ENCODE measurements around the gene CBLC.

CBLC gene

GRCh38 chr19:44765033-44765948 is 12.4 kb upstream of the CBLC start:
- TF ChIP-seq GATA3 (IDR thresholded peaks at IDR 0.05; ENCODE audit: low read depth, low read length) = no peak
- TF ChIP-seq GATA2 (IDR thresholded peaks at IDR 0.05; ENCODE audit: low read depth, low read length) = no peak

DNA sequence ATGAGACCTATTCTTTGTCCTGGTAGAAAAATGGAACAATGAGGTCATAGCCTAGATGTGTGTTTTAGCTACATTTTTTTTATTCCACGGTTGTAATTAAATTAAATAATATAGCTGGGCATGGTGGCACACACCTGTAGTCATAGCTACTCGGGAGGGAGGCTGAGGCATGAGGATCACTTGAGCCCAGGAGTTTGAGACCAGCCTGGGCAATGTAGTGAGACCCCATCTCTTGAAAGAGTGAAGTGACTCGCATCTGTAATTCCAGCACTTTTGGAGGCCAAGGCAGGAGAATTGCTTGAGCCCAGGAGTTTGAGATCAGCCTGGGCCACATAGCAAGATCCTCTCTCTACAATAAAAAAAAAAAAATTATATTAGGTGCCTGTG is 11.7 kb upstream of the CBLC start:
- TF ChIP-seq GATA3 (IDR thresholded peaks at IDR 0.05; ENCODE audit: low read depth, low read length) (no peak), GATA2 (IDR thresholded peaks at IDR 0.05; ENCODE audit: low read depth, low read length) (no peak)

DNA sequence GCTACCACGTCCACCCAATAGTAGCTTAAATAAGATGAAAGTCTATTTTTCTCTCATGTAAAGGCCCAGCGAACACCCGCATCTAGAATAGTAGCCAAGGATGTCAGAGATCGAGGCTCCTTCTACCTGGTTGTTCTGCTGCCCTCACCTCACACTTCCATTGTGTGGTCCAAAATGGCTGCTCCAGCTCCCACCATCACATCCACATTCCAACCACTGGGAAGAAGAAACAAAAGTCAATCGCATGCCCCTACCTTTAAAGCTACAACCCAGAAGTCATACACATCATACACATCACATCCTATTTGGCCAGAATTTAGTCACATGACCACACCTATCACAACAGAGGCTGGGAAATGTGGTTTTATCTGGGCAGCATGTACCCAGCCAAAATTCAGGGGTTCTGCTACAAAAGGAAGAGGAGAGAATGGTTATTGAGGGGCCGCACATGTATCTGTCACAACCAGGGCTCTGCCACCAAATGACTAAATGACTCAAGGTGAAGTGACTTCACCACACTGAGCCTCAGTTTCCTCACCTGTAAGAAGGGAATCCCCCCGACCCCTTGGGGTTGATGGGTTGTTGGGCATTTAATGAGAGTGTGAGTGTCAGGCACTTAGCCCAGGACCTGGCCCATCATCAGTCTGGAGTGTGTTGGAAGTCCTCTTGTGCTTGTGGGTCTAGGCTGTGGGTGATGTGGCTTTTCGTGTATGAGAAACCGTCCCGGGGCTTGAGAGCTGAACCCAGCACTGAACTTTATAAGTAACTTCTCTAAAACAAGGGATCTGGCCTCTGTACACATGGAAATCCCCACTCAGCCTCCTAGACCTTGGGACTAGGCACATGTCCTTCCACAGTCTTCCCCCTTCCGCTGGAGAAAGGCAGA is 10.2 kb upstream of the CBLC start:
- TF ChIP-seq GATA2 (IDR thresholded peaks at IDR 0.05; ENCODE audit: low read depth, low read length) (no peak), GATA3 (IDR thresholded peaks at IDR 0.05; ENCODE audit: low read depth, low read length) (no peak)

GRCh38 chr19:44770550-44771257 is 7.0 kb upstream of the CBLC start:
- TF ChIP-seq GATA2 (IDR thresholded peaks at IDR 0.05; ENCODE audit: low read depth, low read length) = no peak
- no peak for TF ChIP-seq GATA3 (IDR thresholded peaks at IDR 0.05; ENCODE audit: low read depth, low read length)

DNA sequence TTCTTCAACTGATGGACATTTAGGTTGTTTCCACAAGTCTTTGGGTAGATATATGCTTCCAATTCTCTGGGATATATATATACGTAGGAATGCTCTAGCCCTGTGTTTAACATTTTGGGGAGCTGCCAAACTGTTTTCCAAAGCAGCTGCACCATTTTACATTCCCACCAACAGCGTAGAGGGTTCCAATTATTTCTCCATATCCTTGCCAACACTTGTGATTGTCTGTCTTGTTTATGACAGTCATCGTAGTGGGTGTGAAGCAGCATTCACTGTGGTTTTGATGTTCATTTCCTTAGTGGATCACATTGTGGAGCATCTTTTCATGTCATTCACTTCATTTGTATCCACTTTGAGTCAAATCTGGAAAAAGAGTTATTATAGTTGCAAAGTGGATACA is 4.7 kb upstream of the CBLC start:
- TF ChIP-seq GATA3 (IDR thresholded peaks at IDR 0.05; ENCODE audit: low read depth, low read length) = no peak
- TF ChIP-seq GATA2 (IDR thresholded peaks at IDR 0.05; ENCODE audit: low read depth, low read length) = no peak

DNA sequence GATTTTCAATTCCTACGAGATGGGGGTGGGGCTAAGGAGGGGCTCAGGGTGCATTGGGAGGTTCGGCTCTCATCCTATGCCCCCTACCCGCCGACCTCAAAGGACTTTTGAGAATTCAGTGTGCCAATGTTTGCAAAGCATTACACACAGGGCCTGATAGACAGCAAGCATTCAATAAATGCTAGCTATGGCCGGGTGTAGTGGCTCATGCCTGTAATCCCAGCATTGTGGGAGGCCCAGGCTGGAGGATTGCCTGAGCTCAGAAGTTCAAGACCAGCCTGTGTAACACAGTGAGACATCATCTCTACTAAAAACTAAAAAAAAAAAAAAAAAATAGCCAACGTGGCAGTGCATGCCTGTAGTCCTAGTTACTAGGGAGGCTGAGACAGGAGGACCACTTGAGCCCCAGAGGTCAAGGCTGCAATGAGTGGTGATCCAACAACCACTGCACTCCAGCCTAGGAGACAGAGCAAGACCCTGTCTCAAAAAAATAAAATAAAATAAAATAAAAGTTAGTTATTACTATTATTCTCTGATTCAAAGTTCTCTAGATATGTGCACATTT is 1.9 kb upstream of the CBLC start:
- TF ChIP-seq GATA2 (IDR thresholded peaks at IDR 0.05; ENCODE audit: low read depth, low read length) (no peak), GATA3 (IDR thresholded peaks at IDR 0.05; ENCODE audit: low read depth, low read length) (no peak)

- TF ChIP-seq GATA2 (IDR thresholded peaks at IDR 0.05; ENCODE audit: low read depth, low read length) = no peak
- TF ChIP-seq GATA3 (IDR thresholded peaks at IDR 0.05; ENCODE audit: low read depth, low read length) = no peak
These were observed 1.1 kb upstream of the CBLC start for GRCh38 chr19:44776402-44777096.

DNA sequence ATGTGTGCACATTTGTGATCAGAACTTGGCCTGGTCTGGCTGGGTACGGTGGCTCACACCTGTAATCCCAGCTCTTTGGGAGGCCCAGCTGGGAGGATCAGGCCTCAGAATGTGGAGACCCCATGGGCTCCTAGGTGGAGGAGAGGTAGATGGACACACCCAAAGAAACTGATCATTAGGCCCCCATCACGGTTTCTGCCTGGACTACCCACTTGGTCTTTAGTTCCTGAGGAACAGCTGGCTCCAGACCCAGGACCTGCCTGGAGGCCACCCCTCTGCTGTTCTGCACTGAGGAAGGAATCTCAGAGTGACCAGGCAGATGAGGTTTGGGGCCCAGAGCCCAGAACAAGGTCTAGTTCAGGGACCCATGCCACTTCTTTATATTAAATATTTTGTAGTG is 1.5 kb downstream of the CBLC start:
- TF ChIP-seq GATA2 (IDR thresholded peaks at IDR 0.05; ENCODE audit: low read depth, low read length) = no peak
- no peak for TF ChIP-seq GATA3 (IDR thresholded peaks at IDR 0.05; ENCODE audit: low read depth, low read length)

- no peak for TF ChIP-seq GATA3 (IDR thresholded peaks at IDR 0.05; ENCODE audit: low read depth, low read length)
- no peak for TF ChIP-seq GATA2 (IDR thresholded peaks at IDR 0.05; ENCODE audit: low read depth, low read length)
These were observed 5.0 kb downstream of the CBLC start for GRCh38 chr19:44782729-44783128.

DNA sequence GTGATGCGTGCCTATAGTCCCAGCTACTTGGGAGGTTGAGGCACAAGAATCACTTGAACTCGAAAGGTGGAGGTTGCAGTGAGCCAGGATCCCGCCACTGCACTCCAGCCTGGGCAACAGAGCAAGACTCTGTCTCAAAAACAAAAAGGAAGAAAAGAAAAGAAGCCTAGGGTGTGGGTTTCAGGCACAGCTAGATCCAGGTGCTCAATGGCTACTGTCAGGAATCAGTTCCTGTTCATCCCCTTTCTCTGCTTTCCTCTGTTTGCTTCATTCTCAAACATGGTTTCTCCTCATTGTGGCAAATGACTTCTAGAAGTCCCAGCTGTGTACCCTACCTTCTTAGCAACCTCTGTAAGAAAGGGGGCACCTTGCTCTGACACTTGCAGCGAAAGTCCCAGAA is 5.9 kb downstream of the CBLC start:
- TF ChIP-seq GATA2 (IDR thresholded peaks at IDR 0.05; ENCODE audit: low read depth, low read length) = no peak

DNA sequence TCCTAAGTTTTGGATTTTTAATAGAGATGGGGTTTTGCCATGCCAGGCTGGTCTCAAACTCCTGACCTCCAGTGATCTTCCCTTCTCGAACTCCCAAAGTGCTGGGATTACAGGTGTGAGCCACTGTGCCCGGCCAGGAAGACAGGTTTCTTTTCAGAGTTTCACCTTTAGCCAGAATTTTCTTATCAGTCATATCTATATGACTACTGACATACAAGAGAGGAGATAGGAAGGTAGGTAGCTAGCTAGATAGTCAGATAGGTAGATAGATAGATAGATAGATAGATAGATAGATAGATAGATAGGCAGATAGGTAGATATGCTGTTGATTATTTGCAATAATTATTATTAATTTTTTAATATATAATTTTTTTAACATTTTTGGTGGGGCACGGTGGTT is 7.6 kb downstream of the CBLC start:
- no peak for TF ChIP-seq GATA2 (IDR thresholded peaks at IDR 0.05; ENCODE audit: low read depth, low read length)
- no peak for TF ChIP-seq GATA3 (IDR thresholded peaks at IDR 0.05; ENCODE audit: low read depth, low read length)

- TF ChIP-seq GATA3 (IDR thresholded peaks at IDR 0.05; ENCODE audit: low read depth, low read length) = no peak
- TF ChIP-seq GATA2 (IDR thresholded peaks at IDR 0.05; ENCODE audit: low read depth, low read length) = no peak
These were observed 8.3 kb downstream of the CBLC start for GRCh38 chr19:44785993-44786392.

DNA sequence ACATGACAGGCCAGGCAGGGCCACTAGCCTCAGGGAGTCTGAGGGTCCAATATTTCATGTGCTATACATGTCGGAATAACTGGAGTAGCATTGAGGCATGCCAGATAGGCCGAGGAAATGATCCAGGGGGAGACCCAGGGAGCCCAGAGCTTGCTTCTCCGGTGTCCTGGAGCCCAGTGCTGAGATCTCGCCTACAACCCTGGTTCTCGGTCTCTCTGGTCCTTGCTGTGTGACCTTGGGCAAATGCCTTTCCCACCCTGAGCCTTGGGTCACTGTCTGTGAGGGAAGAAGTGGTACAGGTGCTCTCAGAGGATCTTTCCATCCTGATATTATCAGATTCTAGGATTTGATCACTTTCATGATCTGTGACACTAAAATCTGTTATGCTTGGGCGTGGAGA is 11.3 kb downstream of the CBLC start:
- TF ChIP-seq GATA3 (IDR thresholded peaks at IDR 0.05; ENCODE audit: low read depth, low read length) (no peak), GATA2 (IDR thresholded peaks at IDR 0.05; ENCODE audit: low read depth, low read length) (no peak)

Data from SH-SY5Y (cell line).